Uterus (tissue), 2 donors: ENCODE results near the gene KCNG2.

Experiments used
- POLR2A ChIP-seq, 2 donors: fragments of 450-650 bp; IDR thresholded peaks; one replicate each; pipeline ENCODE4 v1.6.1; 2016; ENCODE audit warnings: antibody characterized with exemption in 2 of 2, mild to moderate bottlenecking in 1 of 2, moderate library complexity in 1 of 2
- TF ChIP-seq, protein P1 (sequence below), 4 experiments: fragments of 200-600 bp in 2 of 4; fragments of 450-650 bp in 2 of 4; sonication (generic) in 2 of 4; IDR thresholded peaks; one replicate each; pipeline ENCODE4 v1.5.1; 2016 to 2019; ENCODE audit warnings: antibody characterized with exemption in 4 of 4, mild to moderate bottlenecking in 2 of 4, moderate library complexity in 1 of 4

DNA sequence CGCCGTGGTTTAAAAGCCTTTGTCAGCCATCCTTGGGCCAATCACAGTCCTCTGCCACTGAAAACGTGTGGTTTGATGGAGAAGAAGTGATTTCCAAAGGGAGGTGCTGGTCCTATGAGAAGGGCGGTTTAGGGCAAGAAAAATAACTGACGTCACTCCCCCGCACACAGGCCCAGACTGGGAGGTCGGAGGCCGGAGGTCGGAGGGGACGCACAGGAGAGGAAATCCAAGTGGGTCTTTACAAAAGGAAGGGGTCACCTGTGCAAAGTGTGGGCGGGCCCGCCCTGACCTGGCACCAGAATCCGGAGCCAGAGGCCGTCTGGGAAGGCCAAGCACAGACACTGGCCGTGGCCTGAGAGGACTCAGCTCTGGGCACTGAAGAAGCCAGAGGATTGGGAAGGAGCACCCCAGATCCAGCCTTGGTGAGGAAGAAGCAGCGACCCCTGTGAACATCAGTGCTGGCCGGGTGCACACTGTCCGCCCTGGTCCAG lies 18.0 kb upstream of the KCNG2 start:
- TF ChIP-seq, protein P1, sequence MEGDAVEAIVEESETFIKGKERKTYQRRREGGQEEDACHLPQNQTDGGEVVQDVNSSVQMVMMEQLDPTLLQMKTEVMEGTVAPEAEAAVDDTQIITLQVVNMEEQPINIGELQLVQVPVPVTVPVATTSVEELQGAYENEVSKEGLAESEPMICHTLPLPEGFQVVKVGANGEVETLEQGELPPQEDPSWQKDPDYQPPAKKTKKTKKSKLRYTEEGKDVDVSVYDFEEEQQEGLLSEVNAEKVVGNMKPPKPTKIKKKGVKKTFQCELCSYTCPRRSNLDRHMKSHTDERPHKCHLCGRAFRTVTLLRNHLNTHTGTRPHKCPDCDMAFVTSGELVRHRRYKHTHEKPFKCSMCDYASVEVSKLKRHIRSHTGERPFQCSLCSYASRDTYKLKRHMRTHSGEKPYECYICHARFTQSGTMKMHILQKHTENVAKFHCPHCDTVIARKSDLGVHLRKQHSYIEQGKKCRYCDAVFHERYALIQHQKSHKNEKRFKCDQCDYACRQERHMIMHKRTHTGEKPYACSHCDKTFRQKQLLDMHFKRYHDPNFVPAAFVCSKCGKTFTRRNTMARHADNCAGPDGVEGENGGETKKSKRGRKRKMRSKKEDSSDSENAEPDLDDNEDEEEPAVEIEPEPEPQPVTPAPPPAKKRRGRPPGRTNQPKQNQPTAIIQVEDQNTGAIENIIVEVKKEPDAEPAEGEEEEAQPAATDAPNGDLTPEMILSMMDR (IDR thresholded peaks at IDR 0.05): no peak
- no peak for TF ChIP-seq POLR2A (IDR thresholded peaks at IDR 0.05)
